Ovary (tissue), 9 donors: ENCODE results near the gene CRTC1. TPM values are rescaled to one million over a fixed set of nuclear protein-coding genes. Genes with fewer than 3 reads are reported as not detected.

ENCODE experiments used
- DNase-seq, 5 donors: peaks; one replicate each; pipeline ENCODE4 v3.0.0-alpha.2; 2019 to 2020
- H3K27ac ChIP-seq, 2 donors: fragments of 200-600 bp; one replicate each; pipeline versions ENCODE4 v1.5.1 to v1.8.0; 2019 to 2022
- H3K27me3 ChIP-seq: fragments of 200-600 bp; one replicate; pipeline ENCODE4 v1.8.0; 2022
- H3K36me3 ChIP-seq: fragments of 200-600 bp; sonication (generic); one replicate; pipeline ENCODE4 v1.5.1; 2019
- H3K4me1 ChIP-seq: one replicate; pipeline ENCODE4 v1.8.1; 2013; ENCODE audit warnings: mild to moderate bottlenecking, moderate library complexity; ENCODE audit not compliant: insufficient read depth
- H3K4me3 ChIP-seq: fragments of 200-600 bp; sonication (generic); one replicate; pipeline ENCODE4 v1.5.1; 2017
- H3K9me3 ChIP-seq, 2 donors: fragments of 200-600 bp in 1 of 2; sonication (generic) in 1 of 2; one replicate each; pipeline versions ENCODE4 v1.5.1 to v1.8.1; 2013 to 2019; ENCODE audit warnings: mild to moderate bottlenecking in 1 of 2, moderate library complexity in 1 of 2
- EP300 ChIP-seq: sonication (generic); formaldehyde crosslinking; IDR thresholded peaks from one replicate; pipeline ENCODE4 v1.6.1; 2017; ENCODE audit warnings: antibody characterized with exemption
- POLR2A ChIP-seq: fragments of 450-650 bp; IDR thresholded peaks from one replicate; pipeline ENCODE4 v1.6.1; 2017; ENCODE audit warnings: antibody characterized with exemption, mild to moderate bottlenecking, moderate library complexity
- WGBS, 3 donors: extraction: QIAGEN DNeasy Blood & Tissue Kit in 1 of 3; methylation state at CpG; one replicate each; pipeline versions ENCODE4 v1.1.5 to v1.1.7; 2013 to 2017; 5-methylcytosine and 5-hydroxymethylcytosine counted together
- intact Hi-C, 4 donors: fragments of 100-400 bp; cut with DNase I; formaldehyde crosslinking; loops; one replicate each; pipeline versions ENCODE4 v1.11.0 to v1.15.1; 2022 to 2023
- polyA plus RNA-seq, 2 donors: library from polyadenylated mRNA; stranded (reverse); fragments of 200-250 nt in 1 of 2; fragments of 350-450 nt in 1 of 2; fragmentation: Illumina TruSeq in 1 of 2; extraction: RNeasy Lipid Tissue Mini Kit (QIAGEN cat#74804) in 1 of 2; gene quantifications; one replicate each; pipeline ENCODE4 v1.2.3, GENCODE V29; 2013 to 2014
- total RNA-seq, 7 donors: library from RNA; depleted of rRNA in 2 of 7; stranded (reverse); fragments of >200 nt in 2 of 7; fragmentation: NEBNext Ultra II Directional in 3 of 7; extraction: Animal tissue kit (Norgen Biotek cat#: 25700) in 3 of 7; gene quantifications; one replicate each; pipeline versions ENCODE4 v1.1.0 to v1.2.4, GENCODE V29; 2016 to 2023
- TF ChIP-seq, protein P1 (sequence below), 3 donors: fragments of 450-650 bp in 2 of 3; fragments of 200-600 bp in 1 of 3; IDR thresholded peaks; one replicate each; pipeline versions ENCODE4 v1.5.1 to v1.8.0; 2016 to 2022; ENCODE audit warnings: antibody characterized with exemption in 3 of 3, mild to moderate bottlenecking in 1 of 3
- donor health status: DM: no; HTN: no; CAD: no; lungs with moderate emphysema.
- donor health status: DM: no; HTN: no; CAD: no.
- donor health status: Bipolar disorder and iron deficiency.
- donor health status: DM: yes; HTN: yes; CAD: no.
- donor health status: DM: no; HTN: no; CAD: no.
- donor health status: DM: yes; HTN: yes; CAD: no.

CRTC1 gene
- total and polyA plus RNA-seq, 9 donors = 2.3 to 19.5 (median 12.9) TPM

DNA sequence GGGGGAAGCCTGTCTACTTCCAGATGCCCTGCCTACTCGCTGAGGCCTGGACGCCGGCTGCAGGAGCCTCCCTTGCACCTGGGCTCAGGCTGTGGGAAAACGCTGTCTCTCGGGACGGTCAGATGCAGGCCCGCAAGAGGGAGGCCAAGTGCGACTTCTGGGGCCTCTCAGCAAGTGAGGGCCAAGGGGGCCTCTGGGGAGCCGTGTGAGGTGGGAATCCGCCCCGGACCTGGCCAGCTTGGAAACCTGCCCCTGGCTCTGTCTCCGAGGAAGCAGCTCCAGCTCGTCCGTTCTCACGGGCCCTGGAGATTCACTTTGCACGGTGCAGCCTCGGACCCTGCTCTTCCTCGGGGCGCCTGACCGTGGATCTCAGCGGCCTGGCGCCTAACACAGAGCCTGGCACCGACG is 11.4 kb upstream of the CRTC1 start:
- Histone ChIP-seq H3K4me3 (no peak overlapping the region), H3K27me3 (no peaks in the 10 kb centered on the region), H3K27ac (no peak overlapping the region), H3K9me3 (no peaks in the 10 kb centered on the region), H3K36me3 (no peaks in the 10 kb centered on the region), H3K4me1 (peaks cover 2% of the 10 kb centered on the region)
- intact Hi-C loops = loop anchor here in 1 of 4 donors (10.0 kb wide), 1 partner anchor 77 kb away; no protein-coding TSS in a partner anchor
- 61 to 75% (median 71%) methylated on average over 23 to 24 of the region's 24 CpGs for WGBS, 3 donors
- DNase-seq = no peak
- no peak for TF ChIP-seq EP300
- TF ChIP-seq, protein P1, sequence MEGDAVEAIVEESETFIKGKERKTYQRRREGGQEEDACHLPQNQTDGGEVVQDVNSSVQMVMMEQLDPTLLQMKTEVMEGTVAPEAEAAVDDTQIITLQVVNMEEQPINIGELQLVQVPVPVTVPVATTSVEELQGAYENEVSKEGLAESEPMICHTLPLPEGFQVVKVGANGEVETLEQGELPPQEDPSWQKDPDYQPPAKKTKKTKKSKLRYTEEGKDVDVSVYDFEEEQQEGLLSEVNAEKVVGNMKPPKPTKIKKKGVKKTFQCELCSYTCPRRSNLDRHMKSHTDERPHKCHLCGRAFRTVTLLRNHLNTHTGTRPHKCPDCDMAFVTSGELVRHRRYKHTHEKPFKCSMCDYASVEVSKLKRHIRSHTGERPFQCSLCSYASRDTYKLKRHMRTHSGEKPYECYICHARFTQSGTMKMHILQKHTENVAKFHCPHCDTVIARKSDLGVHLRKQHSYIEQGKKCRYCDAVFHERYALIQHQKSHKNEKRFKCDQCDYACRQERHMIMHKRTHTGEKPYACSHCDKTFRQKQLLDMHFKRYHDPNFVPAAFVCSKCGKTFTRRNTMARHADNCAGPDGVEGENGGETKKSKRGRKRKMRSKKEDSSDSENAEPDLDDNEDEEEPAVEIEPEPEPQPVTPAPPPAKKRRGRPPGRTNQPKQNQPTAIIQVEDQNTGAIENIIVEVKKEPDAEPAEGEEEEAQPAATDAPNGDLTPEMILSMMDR (IDR thresholded peaks at IDR 0.05) = no peak
- no peak for TF ChIP-seq POLR2A

DNA sequence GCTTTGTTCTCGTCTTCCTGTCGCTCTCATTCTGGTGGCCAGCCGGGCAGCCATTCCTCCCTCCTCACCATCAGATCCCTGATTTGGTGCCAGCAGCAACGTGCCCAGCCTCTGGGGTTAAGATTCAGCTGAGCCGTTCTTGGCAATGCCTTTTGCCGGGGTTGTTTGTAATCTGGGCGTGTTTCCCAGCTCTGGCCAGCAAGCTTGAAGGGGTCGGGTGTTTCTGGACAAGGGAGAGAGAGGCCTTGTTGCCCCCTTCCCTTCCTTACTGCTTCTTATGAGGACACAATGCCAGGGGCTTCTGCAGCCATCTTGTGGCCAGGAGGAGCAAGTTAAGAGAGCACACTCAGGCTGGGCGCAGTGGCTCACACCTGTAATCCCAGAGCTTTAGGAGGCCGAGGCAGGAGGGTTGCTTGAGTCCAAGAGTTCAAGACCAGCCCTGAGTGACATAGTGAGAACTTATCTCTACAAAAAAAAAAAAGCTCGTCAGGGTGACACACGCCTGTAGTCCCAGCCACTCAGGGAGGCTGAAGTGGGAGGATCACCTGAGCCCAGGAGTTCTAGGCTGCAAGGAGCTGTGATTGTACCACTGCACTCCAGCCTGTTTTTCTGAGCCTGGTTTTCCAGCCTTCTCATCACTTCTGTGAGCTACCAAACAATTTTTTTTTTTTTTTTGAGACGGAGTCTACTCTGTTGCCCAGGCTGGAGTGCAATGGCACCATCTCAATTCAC is 10.7 kb upstream of the CRTC1 start:
- TF ChIP-seq POLR2A = no peak
- TF ChIP-seq, protein P1 (IDR thresholded peaks at IDR 0.05) = no peak
- TF ChIP-seq EP300 = no peak
- Histone ChIP-seq H3K36me3 (no peaks in the 10 kb centered on the region), H3K4me3 (no peak overlapping the region), H3K4me1 (peaks cover 3% of the 10 kb centered on the region), H3K27me3 (no peaks in the 10 kb centered on the region), H3K27ac (no peak overlapping the region), H3K9me3 (no peaks in the 10 kb centered on the region)
- intact Hi-C loops = loop anchor here in 1 of 4 donors (10.0 kb wide), 1 partner anchor 78 kb away; no protein-coding TSS in a partner anchor
- DNase-seq = no peak
- 47 to 56% (median 50%) methylated on average over 13 of the region's 13 CpGs for WGBS, 3 donors

DNA sequence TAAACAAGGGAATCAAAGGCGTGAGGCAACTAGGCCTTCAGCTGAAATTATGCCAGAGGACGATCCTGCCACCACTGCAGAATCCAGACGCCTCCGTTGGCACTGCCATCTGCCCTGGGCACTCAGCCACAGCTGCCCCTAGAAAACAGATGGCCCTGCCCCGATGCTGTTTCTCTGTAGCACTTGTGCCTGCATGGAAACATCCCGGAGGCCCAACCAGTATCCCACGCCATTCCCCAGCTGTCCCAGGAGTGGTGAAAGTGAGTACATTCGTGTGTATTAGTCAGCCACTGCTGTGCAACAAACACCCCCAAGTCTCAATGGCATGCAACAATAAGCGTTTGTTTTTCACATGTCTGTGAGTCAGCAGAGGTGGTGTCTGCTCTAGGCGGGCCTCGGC is 8.9 kb upstream of the CRTC1 start:
- peaks cover 5% of the 10 kb centered on the region for H3K4me1 ChIP-seq

DNA sequence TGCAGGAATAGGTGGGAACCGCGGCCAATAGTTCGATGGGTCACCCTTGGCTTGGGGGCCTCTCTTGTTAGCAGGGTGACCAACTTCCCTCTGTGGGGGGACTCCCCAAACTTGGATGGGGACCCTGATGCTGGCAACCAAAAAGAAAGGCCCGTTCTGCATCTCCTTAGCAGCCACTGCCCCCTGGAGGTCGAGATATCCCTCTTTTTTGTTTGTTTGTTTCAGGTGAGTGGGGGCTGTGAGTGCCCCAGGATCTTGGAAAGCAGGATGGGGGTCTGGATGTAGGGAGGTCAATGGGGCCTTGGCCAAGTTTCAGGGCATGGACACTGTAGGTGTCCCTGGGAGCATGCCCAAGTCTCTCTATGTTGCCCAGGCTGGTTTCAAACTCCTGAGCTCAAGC is 7.7 kb upstream of the CRTC1 start:
- no peak overlapping the region for H3K4me3 ChIP-seq
- H3K4me1 ChIP-seq = peaks cover 5% of the 10 kb centered on the region
- intact Hi-C loops = loop anchor here in 1 of 4 donors (10.0 kb wide), 1 partner anchor 81 kb away; no protein-coding TSS in a partner anchor
- no peak overlapping the region for H3K27ac ChIP-seq
- H3K27me3 ChIP-seq = no peaks in the 10 kb centered on the region
- no peaks in the 10 kb centered on the region for H3K9me3 ChIP-seq
- DNase-seq = no peak
- H3K36me3 ChIP-seq = no peaks in the 10 kb centered on the region
- WGBS, 3 donors = 53 to 61% (median 54%) methylated on average over 5 of the region's 5 CpGs
- no peak for TF ChIP-seq POLR2A
- TF ChIP-seq, protein P1 (IDR thresholded peaks at IDR 0.05) = no peak
- TF ChIP-seq EP300 = no peak

More for the DNA sequence above, 8.9 kb upstream of the CRTC1 start:
- TF ChIP-seq EP300 (no peak), POLR2A (no peak)
- TF ChIP-seq, protein P1 (IDR thresholded peaks at IDR 0.05) = no peak
- no peaks in the 10 kb centered on the region for H3K36me3 ChIP-seq
- WGBS, 3 donors = 70 to 78% (median 71%) methylated on average over 11 of the region's 11 CpGs
- no peak for DNase-seq
- no peaks in the 10 kb centered on the region for H3K27me3 ChIP-seq
- intact Hi-C loops = loop anchor here in 1 of 4 donors (10.0 kb wide), 1 partner anchor 80 kb away; no protein-coding TSS in a partner anchor
- no peak overlapping the region for H3K4me3 ChIP-seq
- no peaks in the 10 kb centered on the region for H3K9me3 ChIP-seq
- no peak overlapping the region for H3K27ac ChIP-seq
